NT2/D1 (cell line): ENCODE data around the gene IL5RA.

ENCODE experiments used
- DNase-seq: peaks from one replicate; pipeline ENCODE4 v3.0.0-alpha.2; 2011; ENCODE audit warnings: low read depth, low spot score
- H3K27me3 ChIP-seq: 2 replicates; pipeline ENCODE4 v1.6.0; 2011; ENCODE audit warnings: mild to moderate bottlenecking; ENCODE audit not compliant: insufficient read length, insufficient read depth
- H3K36me3 ChIP-seq: 2 replicates; pipeline ENCODE4 v1.6.1; 2011; ENCODE audit warnings: mild to moderate bottlenecking, low read length, mixed read lengths; ENCODE audit not compliant: insufficient read depth, insufficient read length
- H3K4me1 ChIP-seq: 2 replicates; pipeline ENCODE4 v1.5.1; 2011; ENCODE audit not compliant: insufficient read depth, insufficient read length
- H3K4me3 ChIP-seq: 2 replicates; pipeline ENCODE4 v1.5.1; 2011; ENCODE audit warnings: low read depth; ENCODE audit not compliant: insufficient read length
- H3K9ac ChIP-seq: 2 replicates; pipeline ENCODE4 v1.6.0; 2011; ENCODE audit warnings: low read depth; ENCODE audit not compliant: insufficient read length
- H3K9me3 ChIP-seq: 2 replicates; pipeline ENCODE4 v1.5.1; 2011; ENCODE audit warnings: mild to moderate bottlenecking, low read length; ENCODE audit not compliant: insufficient read depth
- SUZ12 ChIP-seq: IDR thresholded peaks from 2 replicates; pipeline ENCODE4 v1.6.1; 2011; ENCODE audit not compliant: insufficient read length, insufficient read depth; ENCODE audit errors: extremely low read depth
- YY1 ChIP-seq: IDR thresholded peaks from 2 replicates; pipeline ENCODE4 v1.6.1; 2011; ENCODE audit not compliant: insufficient read length, insufficient read depth
- ZNF274 ChIP-seq: IDR thresholded peaks from 2 replicates; pipeline ENCODE4 v1.6.1; 2011; ENCODE audit warnings: mild to moderate bottlenecking, low read depth, low read length

IL5RA gene

GRCh38 chr3:3107181-3107580, 3.0 kb downstream of the IL5RA start:
- Histone ChIP-seq H3K4me1 (no peaks in the 10 kb centered on the region), H3K27me3 (no peaks in the 10 kb centered on the region)
- TF ChIP-seq ZNF274 (no peak), SUZ12 (no peak), YY1 (no peak)

DNA sequence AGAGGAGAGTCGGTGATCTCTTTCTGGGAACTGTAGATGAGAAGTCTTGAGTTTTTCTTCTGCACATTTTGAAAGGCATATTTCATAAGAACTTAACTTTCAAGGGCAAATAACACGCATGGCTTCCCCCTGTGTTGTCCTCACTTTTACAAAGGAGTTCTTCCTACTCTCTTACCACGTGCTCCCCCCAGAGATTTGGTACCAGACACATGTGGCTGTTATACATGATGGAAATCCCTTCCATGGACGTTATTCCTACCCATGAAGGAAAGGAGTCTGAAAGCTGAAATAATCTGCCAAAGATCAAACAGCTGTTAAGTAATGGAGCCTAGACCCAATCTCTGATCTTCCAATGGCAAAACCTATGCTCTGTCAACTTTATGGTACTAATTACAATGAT, 4.4 kb downstream of the IL5RA start:
- TF ChIP-seq YY1: no peak
- TF ChIP-seq ZNF274: no peak
- no peak for TF ChIP-seq SUZ12
- Histone ChIP-seq H3K9ac (no peak overlapping the region), H3K36me3 (no peaks in the 10 kb centered on the region), H3K9me3 (no peaks in the 10 kb centered on the region), H3K4me1 (no peaks in the 10 kb centered on the region), H3K4me3 (no peak overlapping the region), H3K27me3 (no peaks in the 10 kb centered on the region)
- DNase-seq: no peak

More at GRCh38 chr3:3107181-3107580, 3.0 kb downstream of the IL5RA start:
- Histone ChIP-seq H3K4me3 (no peak overlapping the region), H3K9ac (no peak overlapping the region), H3K9me3 (no peaks in the 10 kb centered on the region), H3K36me3 (no peaks in the 10 kb centered on the region)
- no peak for DNase-seq

DNA sequence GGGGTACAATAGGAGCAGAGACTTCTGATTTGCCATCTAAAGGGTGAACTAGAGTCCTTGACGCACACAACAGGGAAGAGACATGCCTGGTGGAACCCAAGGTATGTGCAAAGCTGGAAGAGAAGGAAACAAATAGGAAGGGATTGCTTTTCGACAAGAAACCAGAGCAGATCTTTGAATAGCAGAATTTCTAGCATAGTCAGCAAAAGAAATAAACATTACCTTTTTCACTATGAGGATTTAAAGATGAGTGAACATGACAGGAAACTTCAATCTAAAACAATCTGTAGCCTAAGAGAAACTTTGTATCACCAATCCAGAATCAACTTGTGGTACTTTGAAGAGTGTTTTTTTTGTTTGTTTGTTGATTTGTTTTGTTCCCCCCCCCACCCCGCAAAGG, 4.9 kb downstream of the IL5RA start:
- Histone ChIP-seq H3K27me3 (no peaks in the 10 kb centered on the region), H3K9ac (no peak overlapping the region), H3K4me1 (no peaks in the 10 kb centered on the region), H3K9me3 (no peaks in the 10 kb centered on the region), H3K36me3 (no peaks in the 10 kb centered on the region), H3K4me3 (no peak overlapping the region)
- no peak for TF ChIP-seq ZNF274
- TF ChIP-seq YY1: no peak
- no peak for TF ChIP-seq SUZ12
- no peak for DNase-seq

DNA sequence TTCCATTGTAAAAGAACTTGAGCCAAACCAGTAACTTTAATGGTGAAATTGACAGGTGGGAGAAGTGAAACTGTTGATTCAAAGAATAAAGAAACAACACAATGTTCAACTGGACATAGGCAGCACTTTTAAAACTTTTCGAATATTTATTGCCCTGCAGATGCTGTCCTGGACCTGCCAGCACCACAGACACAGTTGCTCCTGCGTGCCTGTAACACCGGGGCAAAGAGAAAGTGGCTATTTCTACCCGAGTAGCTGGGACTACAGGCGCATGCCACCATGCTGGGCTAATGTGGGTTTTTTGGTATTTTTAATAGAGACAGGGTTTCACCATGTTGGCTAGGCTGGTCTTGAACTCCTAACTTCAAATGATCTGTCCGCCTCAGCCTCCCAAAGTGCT, 7.4 kb downstream of the IL5RA start:
- no peaks in the 10 kb centered on the region for H3K4me1 ChIP-seq
- H3K9me3 ChIP-seq: no peaks in the 10 kb centered on the region
- no peaks in the 10 kb centered on the region for H3K36me3 ChIP-seq
- DNase-seq: no peak
- no peaks in the 10 kb centered on the region for H3K27me3 ChIP-seq
- H3K4me3 ChIP-seq: no peak overlapping the region
- H3K9ac ChIP-seq: no peak overlapping the region
- TF ChIP-seq ZNF274 (no peak), YY1 (no peak), SUZ12 (no peak)

DNA sequence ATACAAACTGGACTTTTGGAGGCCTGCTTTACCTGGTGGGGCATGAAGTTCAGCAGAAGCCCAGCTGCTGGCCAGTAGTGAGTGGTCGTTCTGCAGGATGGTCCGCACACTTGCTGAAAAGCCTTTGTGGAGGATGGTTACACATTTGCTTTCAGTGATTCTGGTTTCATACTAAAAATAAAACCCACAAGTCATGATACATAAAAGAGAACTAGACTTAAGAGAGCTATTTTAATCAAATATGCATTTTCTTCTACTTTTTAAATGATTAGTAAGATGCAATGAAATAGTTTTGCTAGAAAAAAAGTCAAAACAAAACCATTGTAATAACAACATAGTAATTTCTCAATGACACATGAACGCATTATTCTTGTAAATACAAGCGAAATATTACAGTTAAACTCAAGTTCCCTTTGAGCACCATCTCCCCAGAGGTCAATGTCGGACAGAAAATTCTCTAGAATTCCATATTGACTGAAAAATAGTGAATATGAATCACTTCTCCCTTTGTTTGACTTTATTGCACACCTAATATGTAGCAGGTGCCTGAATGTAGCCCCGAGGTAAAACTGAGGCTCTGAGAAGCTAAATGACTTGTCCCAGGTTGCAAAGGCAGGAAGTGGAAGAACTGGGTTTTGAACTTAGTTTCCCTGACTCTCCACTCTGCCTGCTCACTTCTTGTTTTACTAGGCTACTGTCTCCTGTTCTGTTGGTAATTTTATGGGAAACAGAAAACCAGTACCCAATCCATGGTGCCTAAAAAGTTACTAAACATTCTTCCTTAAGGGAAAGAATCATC, 8.3 kb downstream of the IL5RA start:
- Histone ChIP-seq H3K27me3 (no peaks in the 10 kb centered on the region), H3K9ac (no peak overlapping the region), H3K9me3 (no peaks in the 10 kb centered on the region), H3K4me3 (no peak overlapping the region), H3K36me3 (no peaks in the 10 kb centered on the region), H3K4me1 (no peaks in the 10 kb centered on the region)
- no peak for DNase-seq
- no peak for TF ChIP-seq ZNF274
- no peak for TF ChIP-seq YY1

DNA sequence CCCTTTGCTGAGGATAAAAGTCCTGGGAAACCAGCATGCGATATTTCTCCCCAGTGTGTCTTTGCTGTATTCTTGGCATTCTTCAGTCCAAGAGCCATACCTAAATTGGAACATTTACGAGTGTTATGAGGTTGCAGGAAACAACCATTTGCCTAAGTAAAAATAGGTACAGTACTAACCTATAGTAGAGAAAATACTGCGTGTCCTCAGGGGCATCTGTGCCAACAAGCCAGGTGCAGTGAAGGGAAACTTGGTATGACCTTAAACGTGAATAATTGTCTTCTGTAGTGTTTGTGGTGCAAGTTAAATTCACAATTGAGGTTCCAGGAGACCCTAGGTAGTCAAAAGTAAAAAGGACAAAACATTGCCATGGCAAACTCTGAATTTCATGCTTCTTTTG, 12.2 kb downstream of the IL5RA start:
- Histone ChIP-seq H3K36me3 (no peaks in the 10 kb centered on the region), H3K4me1 (no peaks in the 10 kb centered on the region), H3K9ac (no peak overlapping the region), H3K4me3 (no peak overlapping the region), H3K27me3 (no peaks in the 10 kb centered on the region), H3K9me3 (no peaks in the 10 kb centered on the region)
- TF ChIP-seq ZNF274 (no peak), YY1 (no peak), SUZ12 (no peak)
- no peak for DNase-seq

GRCh38 chr3:3089017-3089416, 21.2 kb downstream of the IL5RA start:
- no peaks in the 10 kb centered on the region for H3K9me3 ChIP-seq
- no peaks in the 10 kb centered on the region for H3K36me3 ChIP-seq
- no peaks in the 10 kb centered on the region for H3K4me1 ChIP-seq
- H3K27me3 ChIP-seq: no peaks in the 10 kb centered on the region
- no peak overlapping the region for H3K4me3 ChIP-seq
- no peak for DNase-seq
- TF ChIP-seq SUZ12 (no peak), YY1 (no peak), ZNF274 (no peak)
- no peak overlapping the region for H3K9ac ChIP-seq
